ENCODE measurements around the gene CLEC5A.

- TF ChIP-seq MAX (IDR thresholded peaks at IDR 0.05; ENCODE audit: low read depth, low read length) (0 out of 2 replicates have a peak, but pooled peaks have one; percentile 5), CTCF (IDR thresholded peaks at IDR 0.05; ENCODE audit: low read depth, low read length) (no peak), MYC (IDR thresholded peaks at IDR 0.05; ENCODE audit: low read depth, low read length) (no peak), POLR2A (IDR thresholded peaks at IDR 0.05; ENCODE audit: extremely low read depth, insufficient read length) (no peak)
Measured at GRCh38 chr7:141915565-141915964, 31.2 kb downstream of the CLEC5A start.

Measured in NB4 (cell line).